GM19395 (cell line): ENCODE results near the gene IFTAP.
"Not testable (repeated sequence)": the region's sequence is repeated elsewhere in the genome, so short reads cannot be mapped to it uniquely, and the experiment has no call there.

Experiments
- ATAC-seq: cut with Tn5 transposase; IDR thresholded peaks from one replicate; pipeline ENCODE4 v1.9.1; 2021; ENCODE audit warnings: mild to moderate bottlenecking, moderate library complexity; ENCODE audit not compliant: unreplicated experiment

IFTAP gene, protein sequence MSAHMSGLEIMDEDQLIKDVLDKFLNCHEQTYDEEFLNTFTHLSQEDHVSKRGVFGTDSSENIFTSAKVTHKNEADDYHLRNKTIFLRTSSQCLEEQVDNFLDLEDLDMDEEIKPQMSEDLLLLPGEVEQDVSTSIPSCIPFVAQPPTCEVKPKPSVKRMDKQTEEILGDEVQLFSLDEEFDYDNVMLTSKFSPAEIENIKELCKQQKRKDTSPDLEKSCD

DNA sequence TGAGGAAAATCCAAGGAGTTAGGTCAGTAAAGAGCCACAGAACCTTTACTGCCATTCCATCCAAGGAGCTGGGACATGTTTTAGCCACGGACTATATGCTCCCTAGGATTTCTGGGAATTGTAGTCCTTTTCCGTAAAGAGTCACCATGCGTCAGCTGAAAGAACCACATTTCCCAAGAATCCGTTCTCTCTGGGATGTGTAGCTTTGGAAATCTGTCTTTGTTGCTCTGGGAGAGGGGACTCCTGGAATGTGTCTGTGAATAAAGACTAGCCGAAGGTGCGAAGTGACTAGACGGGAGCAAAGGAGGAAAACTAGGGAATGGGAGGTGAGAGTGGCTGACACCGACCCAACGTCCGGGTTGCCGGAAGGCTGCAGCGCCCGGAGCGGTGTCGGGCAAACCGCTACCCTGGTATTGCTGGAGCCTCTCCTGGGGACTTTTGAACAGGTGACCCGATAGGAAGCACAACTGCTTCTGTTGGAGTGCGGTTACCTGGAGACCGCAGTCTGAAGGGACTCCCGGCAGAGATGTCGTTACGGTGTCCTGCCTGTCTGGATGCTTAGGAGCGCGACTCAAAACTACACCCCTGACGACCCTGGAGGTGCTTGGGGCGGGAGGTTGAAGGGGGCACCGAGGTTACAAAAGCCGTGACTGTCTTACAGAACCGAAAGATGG is at the start of gene IFTAP:
Gene IFTAP, plus strand, starts transcription at position 187 of the 674 bp plus-strand sequence. CDS start 15,602 bp downstream, outside the sequence.
- ATAC-seq = peak; percentile 94

DNA sequence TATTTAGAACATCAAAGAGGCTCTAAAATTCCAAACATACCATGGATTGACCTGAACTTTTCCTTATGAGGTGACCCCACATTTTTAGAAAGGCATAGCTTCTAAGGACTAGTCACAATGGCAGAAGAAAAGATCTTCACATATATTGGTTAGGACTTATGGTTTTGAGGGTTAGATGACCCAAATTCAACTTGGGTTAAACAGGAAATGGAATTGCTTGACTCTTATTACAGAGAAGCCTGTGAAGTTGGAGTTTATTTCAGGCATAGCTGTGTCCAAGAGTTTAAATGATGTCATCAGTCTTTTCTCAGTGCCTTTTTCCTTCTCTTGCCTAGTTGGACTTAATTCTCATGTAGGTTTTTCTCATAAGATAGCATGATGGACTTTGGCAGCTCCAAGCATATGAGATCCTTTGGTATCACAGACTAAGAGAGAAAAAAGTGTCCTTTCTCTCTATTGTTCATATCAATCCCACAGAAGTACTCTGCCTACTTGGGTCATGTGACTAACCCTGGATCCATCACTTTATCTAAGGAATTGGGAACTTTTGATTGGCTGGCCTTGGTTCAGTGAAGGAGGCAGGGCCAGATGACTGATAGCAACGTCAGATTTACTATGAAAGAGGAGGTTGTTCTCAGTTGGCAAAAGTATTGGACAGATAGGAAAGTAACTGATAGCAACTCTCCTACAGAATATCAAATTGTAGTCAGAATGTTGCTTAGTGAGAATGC is 43.8 kb upstream of the IFTAP start:
- ATAC-seq = no peak

DNA sequence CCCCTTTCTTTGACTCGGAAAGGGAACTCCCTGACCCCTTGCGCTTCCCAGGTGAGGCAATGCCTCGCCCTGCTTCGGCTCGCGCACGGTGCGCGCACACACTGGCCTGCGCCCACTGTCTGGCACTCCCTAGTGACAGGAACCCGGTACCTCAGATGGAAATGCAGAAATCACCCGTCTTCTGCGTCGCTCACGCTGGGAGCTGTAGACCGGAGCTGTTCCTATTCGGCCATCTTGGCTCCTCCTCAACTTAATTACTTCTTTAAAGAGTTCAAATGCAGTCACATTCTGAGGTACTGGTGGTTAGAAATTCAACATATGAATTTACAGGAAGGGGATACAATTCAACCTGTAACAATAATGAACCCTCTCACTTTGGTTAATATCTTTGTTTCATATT is 36.9 kb upstream of the IFTAP start:
- ATAC-seq = not testable (repeated sequence)

DNA sequence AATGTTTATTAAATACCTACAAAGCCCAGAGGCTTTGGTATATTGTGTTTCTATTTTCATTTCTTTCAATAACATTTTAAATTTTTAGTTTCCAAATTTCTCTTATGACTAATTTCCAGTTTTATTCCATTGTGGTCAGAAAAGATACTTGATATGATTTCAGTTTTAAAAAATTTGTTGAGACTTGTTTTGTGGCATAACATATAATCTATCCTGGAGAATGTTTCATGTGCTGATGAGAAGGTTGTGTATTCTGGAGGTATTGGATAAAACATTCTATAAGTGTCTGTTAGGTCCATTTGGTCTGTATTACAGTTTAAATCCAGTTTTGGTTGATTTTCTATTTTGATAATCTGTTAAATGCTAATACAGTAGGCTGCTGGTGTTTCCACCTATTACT is 36.3 kb upstream of the IFTAP start:
- ATAC-seq = no peak

DNA sequence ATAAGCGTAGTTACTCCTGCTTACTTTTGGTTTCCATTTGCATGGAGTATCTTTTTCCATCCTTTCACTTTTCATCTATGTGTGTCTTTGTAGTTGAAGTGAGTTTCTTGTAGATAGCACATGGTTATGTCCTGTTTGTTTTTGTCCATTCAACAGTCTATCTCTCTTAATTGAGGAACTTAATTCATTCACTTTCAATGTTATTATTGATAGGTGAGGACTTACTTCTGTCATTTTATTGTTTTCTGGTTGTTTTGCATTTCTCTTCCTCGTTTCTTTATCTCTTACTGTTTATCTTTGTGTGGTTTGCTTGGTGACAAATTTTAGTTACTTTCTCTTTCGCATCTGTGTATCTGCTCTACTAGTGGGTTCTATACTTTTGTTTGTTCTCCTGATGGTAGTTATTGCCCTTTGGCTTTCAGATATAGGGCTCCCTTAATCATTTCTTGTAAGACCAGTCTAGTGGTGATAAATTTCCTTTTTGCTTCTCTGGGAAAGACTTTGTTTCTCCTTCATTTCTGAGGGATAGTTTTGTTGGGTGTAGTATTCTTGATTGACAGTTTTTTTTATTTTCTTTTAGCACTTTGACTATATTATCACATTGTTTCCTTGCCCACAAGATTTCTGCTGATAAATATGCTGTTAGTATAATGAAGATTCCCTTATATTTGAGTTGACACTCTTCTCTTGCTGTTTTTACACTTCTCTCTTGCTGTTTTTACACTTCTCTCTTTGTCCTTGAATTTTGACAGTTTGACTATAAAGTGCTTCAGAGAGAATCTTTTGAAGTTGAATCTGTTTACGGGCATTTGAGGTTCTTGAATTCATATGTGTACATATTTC is 35.5 kb upstream of the IFTAP start:
- ATAC-seq = peak; percentile 98

DNA sequence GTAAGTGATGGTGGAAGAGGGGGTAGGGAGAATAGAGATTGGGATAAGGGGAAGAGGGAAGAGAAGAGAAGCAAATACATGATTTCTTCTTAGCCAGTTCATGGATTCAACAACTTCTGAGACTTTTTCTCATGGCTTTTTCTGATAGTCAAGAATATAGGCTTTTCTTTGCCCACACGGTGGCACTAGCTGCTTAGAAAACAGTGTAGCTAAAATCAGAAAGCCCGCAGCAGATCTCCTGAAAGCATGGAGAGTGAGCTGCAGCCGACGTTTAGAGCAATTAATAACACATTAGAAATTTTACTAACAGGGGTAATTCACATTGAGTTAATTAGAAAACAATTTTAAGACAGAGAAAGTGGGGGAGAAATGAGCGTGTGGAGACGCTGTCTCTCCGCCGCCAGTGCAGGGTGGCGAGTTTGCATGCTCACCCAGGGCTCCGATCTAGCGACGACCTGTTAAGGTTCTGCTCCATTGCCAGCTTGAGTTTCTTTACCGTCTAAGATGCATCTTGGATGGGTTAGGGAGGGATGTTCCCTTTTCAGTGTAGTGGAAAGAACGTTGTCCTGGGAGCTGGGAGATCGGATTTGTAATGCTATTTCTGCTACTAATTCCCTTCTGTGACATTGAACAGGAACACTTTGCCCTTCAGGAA is 29.8 kb upstream of the IFTAP start:
- ATAC-seq = peak; percentile 74

DNA sequence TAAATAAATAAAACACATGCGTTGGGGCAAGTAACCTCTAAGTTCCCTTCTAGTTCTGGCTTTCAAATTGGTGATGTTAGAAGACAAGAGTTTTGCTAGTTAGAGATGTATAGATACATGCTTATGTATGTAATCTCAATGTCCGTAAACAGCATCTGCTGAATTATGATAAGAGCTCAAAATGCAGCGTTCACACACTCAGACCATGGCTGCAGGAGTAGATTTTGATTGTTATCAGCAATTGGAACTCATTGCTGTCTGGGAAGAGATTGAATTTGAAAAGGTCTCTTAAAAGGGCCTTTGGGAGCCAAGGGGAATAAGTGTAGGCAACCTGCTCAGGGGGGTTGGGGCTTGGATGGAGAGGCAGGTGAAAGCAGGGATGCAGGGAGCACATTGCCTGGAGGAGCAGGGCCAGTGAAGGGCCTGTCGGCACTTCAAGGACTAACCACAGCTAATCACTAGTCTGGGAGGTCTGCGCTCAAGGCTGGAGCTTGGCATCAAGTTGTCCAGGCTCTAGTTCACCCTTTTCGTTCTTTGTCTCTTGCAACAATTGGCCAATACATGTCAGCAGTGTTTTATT is 29.2 kb upstream of the IFTAP start:
- ATAC-seq = no peak

DNA sequence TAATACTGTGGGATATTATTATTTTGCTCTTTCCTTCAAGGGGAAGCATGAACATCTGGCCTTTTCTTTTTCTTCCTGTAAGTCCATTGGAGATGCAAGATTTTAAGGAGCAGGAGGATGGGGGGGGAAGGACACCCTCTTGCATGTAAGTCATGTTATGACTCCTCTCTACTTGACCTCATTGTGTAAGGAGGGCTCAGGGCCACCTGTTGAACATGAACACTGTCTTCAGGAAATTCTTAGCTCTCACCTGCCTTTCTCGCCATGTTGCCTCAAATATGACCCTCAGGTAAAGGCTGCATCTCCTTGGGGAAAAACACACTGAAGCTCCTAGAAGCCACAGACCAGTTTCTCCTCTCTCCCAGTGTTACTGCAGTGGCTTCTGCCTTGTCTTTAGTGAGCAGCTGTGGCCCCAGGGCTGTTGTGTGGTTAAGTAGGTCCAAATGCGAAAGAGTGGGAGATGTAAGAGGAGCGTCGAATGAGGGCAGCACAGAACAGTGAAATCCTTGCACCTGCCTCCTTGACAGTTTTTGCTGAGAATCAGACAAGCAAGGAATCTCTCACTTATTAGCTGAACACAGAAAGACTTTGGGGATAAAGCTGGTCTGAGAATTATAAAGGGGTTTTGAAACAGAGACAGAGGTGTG is 27.8 kb upstream of the IFTAP start:
- ATAC-seq = no peak

DNA sequence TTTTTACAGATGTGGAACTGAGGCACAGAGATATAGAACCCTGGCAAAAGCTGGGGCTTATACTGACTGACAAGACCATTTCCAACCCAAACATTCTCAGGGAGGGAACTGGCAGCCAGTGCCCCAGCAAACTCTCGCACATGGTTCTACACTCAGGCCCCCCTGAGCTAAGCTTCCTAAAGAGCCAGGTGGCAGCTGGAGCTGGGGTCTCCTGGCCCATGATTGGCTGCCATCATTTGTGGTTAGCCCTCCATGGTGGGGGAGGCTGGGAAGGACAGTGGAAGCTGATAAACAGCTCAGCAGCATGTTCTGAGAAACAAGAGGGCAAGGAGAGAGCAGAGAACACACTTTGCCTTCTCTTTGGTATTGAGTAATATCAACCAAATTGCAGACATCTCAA is 26.6 kb upstream of the IFTAP start, which contains the start of gene RAG1:
Gene RAG1, plus strand, starts transcription at position 314 of the 400 bp plus-strand sequence. CDS start 5,298 bp downstream, outside the sequence.
- no peak for ATAC-seq

DNA sequence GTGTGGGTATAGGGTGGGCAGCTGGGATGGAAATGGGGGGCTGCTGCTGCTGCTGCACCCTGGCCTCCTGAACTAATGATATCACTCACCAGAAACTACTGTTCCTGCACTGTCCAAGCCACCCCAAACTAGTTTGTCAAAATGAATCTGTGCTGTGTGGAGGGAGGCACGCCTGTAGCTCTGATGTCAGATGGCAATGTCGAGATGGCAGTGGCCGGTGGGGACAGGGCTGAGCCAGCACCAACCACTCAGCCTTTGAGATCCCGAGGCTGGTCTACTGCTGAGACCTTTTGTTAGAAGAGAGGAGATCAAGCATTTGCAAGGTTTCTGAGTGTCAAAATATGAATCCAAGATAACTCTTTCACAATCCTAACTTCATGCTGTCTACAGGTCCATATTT is 25.2 kb upstream of the IFTAP start:
- no peak for ATAC-seq

DNA sequence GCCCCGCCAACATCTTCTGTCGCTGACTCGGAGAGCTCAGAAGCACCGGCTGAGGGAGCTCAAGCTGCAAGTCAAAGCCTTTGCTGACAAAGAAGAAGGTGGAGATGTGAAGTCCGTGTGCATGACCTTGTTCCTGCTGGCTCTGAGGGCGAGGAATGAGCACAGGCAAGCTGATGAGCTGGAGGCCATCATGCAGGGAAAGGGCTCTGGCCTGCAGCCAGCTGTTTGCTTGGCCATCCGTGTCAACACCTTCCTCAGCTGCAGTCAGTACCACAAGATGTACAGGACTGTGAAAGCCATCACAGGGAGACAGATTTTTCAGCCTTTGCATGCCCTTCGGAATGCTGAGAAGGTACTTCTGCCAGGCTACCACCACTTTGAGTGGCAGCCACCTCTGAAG is 19.8 kb upstream of the IFTAP start:
- ATAC-seq = no peak

DNA sequence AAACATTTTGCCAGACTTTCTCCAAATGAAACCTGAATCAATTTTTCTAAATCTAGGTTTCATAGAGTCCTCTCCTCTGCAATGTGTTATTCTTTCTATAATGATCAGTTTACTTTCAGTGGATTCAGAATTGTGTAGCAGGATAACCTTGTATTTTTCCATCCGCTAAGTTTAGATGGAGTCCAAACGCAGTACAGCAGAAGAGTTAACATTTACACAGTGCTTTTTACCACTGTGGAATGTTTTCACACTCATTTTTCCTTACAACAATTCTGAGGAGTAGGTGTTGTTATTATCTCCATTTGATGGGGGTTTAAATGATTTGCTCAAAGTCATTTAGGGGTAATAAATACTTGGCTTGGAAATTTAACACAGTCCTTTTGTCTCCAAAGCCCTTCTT is 16.9 kb upstream of the IFTAP start:
- ATAC-seq = no peak

DNA sequence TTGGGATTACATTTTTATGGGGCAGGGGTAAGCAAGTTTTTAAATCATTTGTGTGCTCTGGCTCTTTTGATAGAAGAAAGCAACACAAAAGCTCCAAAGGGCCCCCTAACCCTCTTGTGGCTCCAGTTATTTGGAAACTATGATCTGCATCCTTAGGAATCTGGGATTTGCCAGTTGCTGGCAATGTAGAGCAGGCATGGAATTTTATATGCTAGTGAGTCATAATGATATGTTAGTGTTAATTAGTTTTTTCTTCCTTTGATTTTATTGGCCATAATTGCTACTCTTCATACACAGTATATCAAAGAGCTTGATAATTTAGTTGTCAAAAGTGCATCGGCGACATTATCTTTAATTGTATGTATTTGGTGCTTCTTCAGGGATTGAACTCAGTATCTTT is 16.4 kb upstream of the IFTAP start:
- ATAC-seq = no peak

DNA sequence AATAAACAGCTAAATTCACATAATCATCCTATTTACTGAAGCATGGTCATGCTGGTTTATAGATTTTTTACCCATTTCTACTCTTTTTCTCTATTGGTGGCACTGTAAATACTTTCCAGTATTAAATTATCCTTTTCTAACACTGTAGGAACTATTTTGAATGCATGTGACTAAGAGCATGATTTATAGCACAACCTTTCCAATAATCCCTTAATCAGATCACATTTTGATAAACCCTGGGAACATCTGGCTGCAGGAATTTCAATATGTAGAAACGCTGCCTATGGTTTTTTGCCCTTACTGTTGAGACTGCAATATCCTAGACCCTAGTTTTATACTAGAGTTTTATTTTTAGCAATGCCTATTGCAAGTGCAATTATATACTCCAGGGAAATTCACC is 15.8 kb upstream of the IFTAP start:
- no peak for ATAC-seq

DNA sequence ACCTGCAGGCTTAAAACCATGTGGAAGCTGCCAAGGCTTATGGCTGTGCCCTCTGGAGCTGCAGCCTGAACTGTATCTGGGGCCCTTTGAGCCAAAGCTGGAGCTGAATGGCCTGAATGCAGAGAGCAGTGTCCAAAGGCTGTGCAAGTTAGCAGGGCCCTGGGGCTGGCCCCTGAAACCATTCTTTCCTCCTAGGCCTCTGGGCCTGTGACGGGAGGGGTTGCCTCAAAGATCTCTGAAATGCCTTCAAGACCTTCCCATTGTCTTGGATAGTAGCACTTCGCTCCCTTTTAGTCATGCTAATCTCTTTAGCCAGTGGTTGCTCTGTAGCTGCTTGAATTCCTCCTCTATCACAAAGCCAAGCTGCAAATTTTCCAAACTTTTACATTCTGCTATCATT is 12.8 kb upstream of the IFTAP start:
- no peak for ATAC-seq

DNA sequence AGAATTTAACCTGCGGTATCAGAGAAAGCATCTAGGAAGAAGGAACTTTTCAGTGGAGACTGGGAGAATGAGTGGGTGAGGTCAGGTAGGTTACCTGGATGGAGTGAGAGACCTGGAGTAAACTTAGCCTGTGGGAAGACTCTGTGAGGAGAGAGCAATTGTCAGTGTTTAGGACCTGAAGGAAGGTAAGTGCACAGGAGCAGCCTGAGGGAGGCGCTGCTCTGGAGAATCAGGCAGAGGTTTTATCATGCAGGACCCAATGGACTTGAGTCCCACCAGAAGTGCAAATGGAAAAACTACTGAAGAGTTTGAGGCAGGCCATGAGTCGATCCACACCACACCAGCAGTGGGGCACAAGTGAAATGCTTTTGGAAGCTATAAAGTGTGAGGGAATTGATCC is 10.6 kb upstream of the IFTAP start:
- ATAC-seq = no peak

DNA sequence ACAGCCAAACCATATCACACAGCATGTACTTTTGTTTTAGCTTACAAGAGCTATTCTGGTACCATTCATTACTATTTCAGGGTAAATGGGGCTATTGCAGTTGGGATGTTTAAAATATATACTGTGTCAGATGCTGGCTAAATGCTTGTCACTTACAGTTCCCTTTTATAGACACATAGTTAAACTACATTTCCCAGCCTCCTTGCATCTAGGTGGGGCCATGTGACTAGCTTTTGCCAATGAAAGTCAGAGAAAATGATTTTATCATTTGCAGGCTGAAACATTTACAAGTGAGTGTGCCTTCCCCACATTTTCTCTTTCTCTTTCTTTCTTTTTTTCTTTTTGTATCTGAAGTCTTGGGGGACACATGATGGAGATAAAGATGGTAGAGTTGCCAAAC is 7.8 kb upstream of the IFTAP start:
- ATAC-seq = peak; percentile 61

DNA sequence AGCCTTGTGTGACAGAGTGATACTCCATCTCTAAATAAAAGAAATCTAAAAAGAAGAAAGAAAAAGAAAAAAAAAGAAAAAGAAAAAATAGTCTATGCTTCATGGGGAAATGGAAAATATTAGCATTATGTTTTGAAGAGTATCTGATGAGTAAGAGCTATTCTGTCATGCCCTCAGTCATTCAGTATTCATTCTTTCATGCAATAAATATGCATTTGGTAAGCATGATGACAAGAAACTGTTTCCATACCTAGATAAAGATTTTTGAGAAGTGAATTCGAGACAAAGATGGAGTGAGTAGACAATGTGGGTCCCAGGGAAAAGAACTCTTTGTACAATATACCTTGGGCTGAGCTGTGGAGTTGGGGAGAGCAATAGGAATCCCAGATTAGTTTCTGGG is 6.2 kb upstream of the IFTAP start:
- no peak for ATAC-seq

DNA sequence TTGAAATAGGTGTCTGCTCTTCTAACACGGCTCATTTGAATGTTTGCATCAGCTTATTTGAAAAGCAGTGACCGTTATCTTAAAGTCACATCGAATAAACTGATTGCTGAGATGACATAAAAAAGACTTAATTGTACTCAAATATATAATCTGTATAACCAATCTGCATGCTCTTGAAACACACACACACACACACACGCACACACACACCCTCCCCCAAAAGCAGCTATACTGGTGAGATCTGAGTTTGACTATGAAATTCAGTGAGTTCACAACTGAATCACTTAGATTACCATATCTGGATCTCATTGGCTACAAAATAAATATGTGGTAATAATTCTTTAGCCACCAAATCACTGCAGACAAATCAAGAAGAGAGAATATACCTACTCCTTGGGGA is 3.8 kb upstream of the IFTAP start:
- no peak for ATAC-seq

DNA sequence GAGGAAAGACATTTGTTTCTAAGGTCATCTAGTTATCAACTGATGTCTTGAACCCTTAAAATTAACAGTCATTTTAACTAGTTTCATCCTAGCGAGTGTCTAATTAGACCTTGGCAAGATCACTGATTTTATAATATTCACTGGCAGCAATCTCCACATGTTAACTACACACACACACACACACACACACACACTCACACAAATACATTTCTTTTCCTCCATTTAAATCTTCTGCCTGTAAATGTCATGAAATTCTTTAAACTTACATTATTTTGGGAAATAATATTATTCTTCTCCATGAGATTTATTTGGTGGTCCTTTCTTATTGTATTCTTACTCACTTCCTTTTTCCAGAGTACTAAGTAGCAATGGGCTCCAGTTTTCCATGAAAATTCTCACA is 2.9 kb upstream of the IFTAP start:
- no peak for ATAC-seq
